Adrenal gland (tissue), 12 donors: Measurements from ENCODE around the gene PGK2. TPM values are rescaled to one million over a fixed set of nuclear protein-coding genes. Genes with fewer than 3 reads are reported as not detected.

Experiments
- DNase-seq, 7 donors: peaks; one replicate each; pipeline ENCODE4 v3.0.0-alpha.2; 2019 to 2020
- H3K27ac ChIP-seq, 5 donors: fragments of 200-600 bp; sonication (generic) in 4 of 5; 1 replicate in 3 of 5; 2 replicates in 2 of 5; pipeline versions ENCODE4 v1.5.1 to v1.8.0; 2016 to 2020; ENCODE audit warnings: mild to moderate bottlenecking in 1 of 5
- H3K27me3 ChIP-seq: fragments of 200-600 bp; 2 replicates; pipeline ENCODE4 v1.8.0; 2021
- H3K36me3 ChIP-seq, 2 donors: fragments of 200-600 bp; replicated peaks in 1 of 2; 1 replicate in 1 of 2; 2 replicates in 1 of 2; pipeline versions ENCODE4 v1.5.1 to v1.8.0; 2018 to 2022
- H3K4me1 ChIP-seq, 2 donors: fragments of 200-600 bp; replicated peaks in 1 of 2; 1 replicate in 1 of 2; 2 replicates in 1 of 2; pipeline versions ENCODE4 v1.5.1 to v1.8.0; 2018 to 2021
- H3K4me3 ChIP-seq, 4 donors: fragments of 200-600 bp; sonication (generic) in 3 of 4; one replicate each; pipeline ENCODE4 v1.5.1; 2016 to 2018
- H3K9me3 ChIP-seq, 3 donors: fragments of 200-600 bp; sonication (generic) in 1 of 3; replicated peaks in 1 of 3; 1 replicate in 2 of 3; 2 replicates in 1 of 3; pipeline versions ENCODE4 v1.5.1 to v1.8.0; 2016 to 2021
- CTCF ChIP-seq, 6 experiments: fragments of 450-650 bp in 4 of 6; fragments of 200-600 bp in 2 of 6; sonication (generic) in 1 of 6; IDR thresholded peaks; 1 replicate in 5 of 6; 2 replicates in 1 of 6; pipeline versions ENCODE4 v1.5.1 to v1.8.0; 2016 to 2021; ENCODE audit warnings: antibody characterized with exemption in 6 of 6, mild to moderate bottlenecking in 2 of 6, moderate library complexity in 1 of 6
- POLR2A ChIP-seq, 2 donors: fragments of 450-650 bp; IDR thresholded peaks; one replicate each; pipeline ENCODE4 v1.6.1; 2017; ENCODE audit warnings: antibody characterized with exemption in 2 of 2, mild to moderate bottlenecking in 2 of 2, moderate library complexity in 1 of 2
- WGBS, 4 donors: extraction: QIAGEN DNeasy Blood & Tissue Kit in 2 of 4; methylation state at CpG; one replicate each; pipeline versions ENCODE4 v1.1.5 to v1.1.7; 2013 to 2017; 5-methylcytosine and 5-hydroxymethylcytosine counted together
- intact Hi-C, 2 donors: fragments of 100-400 bp; cut with DNase I; formaldehyde crosslinking; loops; one replicate each; pipeline versions ENCODE4 v1.14.1 to v1.15.0; 2022 to 2023
- polyA plus RNA-seq, 3 donors: library from polyadenylated mRNA; stranded (reverse); fragments of 200-250 nt in 2 of 3; fragments of 350-450 nt in 1 of 3; fragmentation: Illumina TruSeq in 1 of 3; extraction: RNeasy Lipid Tissue Mini Kit (QIAGEN cat#74804) in 1 of 3; gene quantifications; one replicate each; pipeline ENCODE4 v1.2.3, GENCODE V29; 2013 to 2014
- total RNA-seq, 9 donors: library from RNA; depleted of rRNA in 4 of 9; stranded (reverse); fragments of >200 nt in 4 of 9; fragments of 120-200 nt in 1 of 9; fragmentation: NEBNext Ultra II Directional in 1 of 9; extraction: Animal tissue kit (Norgen Biotek cat#: 25700) in 1 of 9; gene quantifications; one replicate each; pipeline versions ENCODE4 v1.1.0 to v1.2.4, GENCODE V29; 2013 to 2023
- donor health status: healthy with polysubstance abuse.
- donor health status: Bipolar disorder and iron deficiency.
- donor health status: DM: yes; HTN: yes; CAD: no.
- donor health status: DM: no; HTN: no; CAD: no.
- donor health status: DM: no; HTN: no; CAD: no.
- donor health status: DM: yes; HTN: yes; CAD: no.

Gene PGK2
- total and polyA plus RNA-seq, 12 donors, result not detected

- intact Hi-C loops, result no loop called here
- WGBS, 4 donors, result 60 to 77% (median 69%) methylated on average over 5 of the region's 5 CpGs
- Histone ChIP-seq H3K27me3 (no peaks in the 10 kb centered on the region), H3K4me3 (no peak overlapping the region), H3K27ac (no peak overlapping the region), H3K4me1 (no peaks in the 10 kb centered on the region), H3K36me3 (no peaks in the 10 kb centered on the region), H3K9me3 (no peaks in the 10 kb centered on the region)
- TF ChIP-seq CTCF (IDR thresholded peaks at IDR 0.05) (no peak), POLR2A (IDR thresholded peaks at IDR 0.05) (no peak)
- no peak for DNase-seq
Measured at GRCh38 chr6:49772285-49772684, 14.8 kb downstream of the PGK2 start.

DNA sequence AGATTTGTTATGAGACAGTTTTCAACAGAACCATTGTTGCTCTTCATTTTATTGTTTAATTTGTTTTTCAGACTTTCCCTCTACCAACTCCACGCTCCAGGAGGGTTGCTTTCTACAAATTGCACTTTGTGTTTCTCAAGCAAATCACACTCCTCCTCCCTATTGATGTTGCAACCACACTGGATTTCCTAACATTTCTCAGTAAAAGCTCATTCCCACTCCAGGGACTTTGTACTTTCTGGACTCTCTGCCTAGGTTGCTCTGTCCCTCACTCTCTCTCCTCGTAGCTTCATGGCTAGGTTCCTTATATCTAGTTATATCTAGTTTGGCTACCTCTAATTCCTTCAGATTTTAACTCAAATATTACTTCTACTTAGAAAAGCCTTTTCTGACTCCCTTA, 20.3 kb downstream of the PGK2 start:
- Histone ChIP-seq H3K9me3 (no peaks in the 10 kb centered on the region), H3K27me3 (no peaks in the 10 kb centered on the region), H3K36me3 (no peaks in the 10 kb centered on the region), H3K4me3 (no peak overlapping the region), H3K4me1 (no peaks in the 10 kb centered on the region), H3K27ac (no peak overlapping the region)
- TF ChIP-seq POLR2A (IDR thresholded peaks at IDR 0.05), result no peak
- TF ChIP-seq CTCF (IDR thresholded peaks at IDR 0.05), result no peak
- DNase-seq, result no peak
- 65 to 85% (median 81%) methylated on average over 2 of the region's 2 CpGs for WGBS, 4 donors
- intact Hi-C loops, result no loop called here

DNA sequence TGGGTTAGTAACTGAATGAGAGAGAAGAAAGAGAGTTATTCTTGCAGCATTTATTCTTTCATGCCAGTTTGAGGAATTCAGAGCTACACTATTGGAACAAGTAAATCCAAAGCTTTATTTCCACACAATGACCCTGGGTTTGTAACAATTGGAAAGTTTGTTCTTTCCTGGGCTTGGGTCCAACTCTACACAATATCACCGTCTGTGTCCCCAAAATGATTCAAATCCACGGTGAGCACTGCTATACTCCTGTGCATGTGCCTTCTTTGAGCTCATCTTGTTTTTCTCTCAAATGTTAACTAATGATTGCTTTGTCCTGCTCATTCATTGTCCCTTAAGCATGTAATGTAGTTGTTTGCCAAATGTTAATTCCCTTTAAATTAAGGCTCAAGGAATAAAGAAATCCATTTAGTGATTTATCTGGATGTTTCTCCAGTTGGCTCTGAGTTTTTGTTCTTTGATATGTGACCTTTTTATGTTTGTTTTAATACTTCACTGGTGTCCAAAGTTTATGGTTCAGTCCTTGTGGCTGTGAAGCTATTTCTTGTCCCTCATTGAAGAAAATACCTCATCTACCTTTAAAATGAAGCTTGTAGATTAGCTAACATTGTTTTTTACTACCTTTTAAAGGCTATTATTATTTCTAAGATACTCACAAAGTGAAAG, 22.4 kb downstream of the PGK2 start:
- Histone ChIP-seq H3K4me1 (no peaks in the 10 kb centered on the region), H3K9me3 (no peaks in the 10 kb centered on the region), H3K36me3 (no peaks in the 10 kb centered on the region), H3K4me3 (no peak overlapping the region), H3K27me3 (no peaks in the 10 kb centered on the region), H3K27ac (no peak overlapping the region)
- intact Hi-C loops, result no loop called here
- 14 to 41% (median 37%) methylated on average over 2 of the region's 2 CpGs for WGBS, 4 donors
- TF ChIP-seq CTCF (IDR thresholded peaks at IDR 0.05), result no peak
- no peak for TF ChIP-seq POLR2A (IDR thresholded peaks at IDR 0.05)
- DNase-seq, result no peak

DNA sequence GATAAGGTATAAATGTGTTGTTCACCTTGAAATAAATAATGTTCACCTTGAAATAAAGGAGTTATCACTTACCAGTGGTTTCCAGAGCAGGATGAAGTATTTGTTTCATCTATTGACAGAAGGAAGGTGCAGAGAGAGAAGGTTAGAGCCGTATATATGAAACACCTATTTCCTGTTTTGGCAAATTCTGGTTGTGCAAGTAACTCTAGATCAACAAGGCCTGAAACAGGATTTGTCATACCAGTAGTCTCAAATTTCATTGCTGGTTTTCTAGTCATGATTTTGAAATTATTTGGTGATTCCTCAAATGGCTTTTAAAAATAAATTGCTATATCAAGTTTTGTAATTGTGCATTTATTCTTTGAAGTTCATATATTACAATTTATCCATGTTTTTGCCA, 42.8 kb downstream of the PGK2 start, which contains the start of gene CRISP3:
Gene CRISP3 (minus strand): TSS at position 130 of the 400 bp plus-strand sequence. CDS start 21 bp downstream, at position 109.
- H3K27me3 ChIP-seq, result no peaks in the 10 kb centered on the region
- intact Hi-C loops, result no loop called here
- H3K4me3 ChIP-seq, result no peak within 1 kb of the TSS
- H3K36me3 ChIP-seq, result no peaks in the 10 kb centered on the region
- no peaks in the 10 kb centered on the region for H3K9me3 ChIP-seq
- WGBS, 4 donors, result 37 to 60% (median 43%) methylated on average over 1 of the region's 1 CpG
- no peak within 1 kb of the TSS for H3K27ac ChIP-seq
- H3K4me1 ChIP-seq, result no peaks in the 10 kb centered on the region
- DNase-seq, result no peak
- no peak for TF ChIP-seq CTCF (IDR thresholded peaks at IDR 0.05)
- no peak for TF ChIP-seq POLR2A (IDR thresholded peaks at IDR 0.05)
